Calu3 (cell line): ENCODE measurements around the gene SWT1. TPM values are rescaled to one million over a fixed set of nuclear protein-coding genes. Genes with fewer than 3 reads are reported as not detected.

Source experiments
- BruUV-seq: library from RNA; stranded (reverse); fragments of 400-500 nt; replicated peaks from 2 replicates; lab custom pipeline; 2021; lab: Mats Ljungman, UMichigan
- CTCF ChIA-PET: fragments of 300-600 bp; sonication (Branson Sonifier 250); formaldehyde crosslinking; loops from one replicate; lab custom pipeline; 2022; ENCODE audit warnings: antibody characterized with exemption; lab: Charles Lee
- DNase-seq: peaks from one replicate; pipeline ENCODE4 v3.0.0; 2022
- H3K27ac Mint-ChIP-seq: one replicate; pipeline ENCODE4 v1.8.0; 2022; ENCODE audit warnings: mixed read lengths; ENCODE audit not compliant: unreplicated experiment
- H3K27me3 Mint-ChIP-seq: one replicate; pipeline ENCODE4 v1.8.0; 2022; ENCODE audit warnings: mixed read lengths; ENCODE audit not compliant: unreplicated experiment
- H3K36me3 Mint-ChIP-seq: one replicate; pipeline ENCODE4 v1.8.0; 2022; ENCODE audit warnings: mild to moderate bottlenecking, moderate library complexity, mixed read lengths; ENCODE audit not compliant: insufficient read depth, unreplicated experiment
- H3K4me1 Mint-ChIP-seq: one replicate; pipeline ENCODE4 v1.8.0; 2022; ENCODE audit warnings: mild to moderate bottlenecking, low read depth, mixed read lengths; ENCODE audit not compliant: unreplicated experiment
- H3K4me3 Mint-ChIP-seq: one replicate; pipeline ENCODE4 v1.8.0; 2022; ENCODE audit warnings: mild to moderate bottlenecking, low read depth, moderate library complexity, mixed read lengths; ENCODE audit not compliant: unreplicated experiment
- H3K9me3 Mint-ChIP-seq: one replicate; pipeline ENCODE4 v1.8.0; 2022; ENCODE audit warnings: low read depth, mixed read lengths; ENCODE audit not compliant: unreplicated experiment
- intact Hi-C: fragments of 100-400 bp; cut with micrococcal nuclease; formaldehyde crosslinking; loops from one replicate; pipeline ENCODE4 v1.10.0; 2022; ENCODE audit not compliant: unreplicated experiment
- total RNA-seq: library from RNA; stranded (reverse); gene quantifications from 2 replicates; pipeline ENCODE4 v1.2.3, GENCODE V29; 2022
- TF ChIP-seq, protein P1 (sequence below): fragments of 200-600 bp; IDR thresholded peaks from one replicate; pipeline ENCODE4 v1.8.0; 2022; ENCODE audit warnings: antibody characterized with exemption; ENCODE audit not compliant: unreplicated experiment

SWT1 gene
- total RNA-seq, 1 experiment from 2014 or later = 2.9 TPM

DNA sequence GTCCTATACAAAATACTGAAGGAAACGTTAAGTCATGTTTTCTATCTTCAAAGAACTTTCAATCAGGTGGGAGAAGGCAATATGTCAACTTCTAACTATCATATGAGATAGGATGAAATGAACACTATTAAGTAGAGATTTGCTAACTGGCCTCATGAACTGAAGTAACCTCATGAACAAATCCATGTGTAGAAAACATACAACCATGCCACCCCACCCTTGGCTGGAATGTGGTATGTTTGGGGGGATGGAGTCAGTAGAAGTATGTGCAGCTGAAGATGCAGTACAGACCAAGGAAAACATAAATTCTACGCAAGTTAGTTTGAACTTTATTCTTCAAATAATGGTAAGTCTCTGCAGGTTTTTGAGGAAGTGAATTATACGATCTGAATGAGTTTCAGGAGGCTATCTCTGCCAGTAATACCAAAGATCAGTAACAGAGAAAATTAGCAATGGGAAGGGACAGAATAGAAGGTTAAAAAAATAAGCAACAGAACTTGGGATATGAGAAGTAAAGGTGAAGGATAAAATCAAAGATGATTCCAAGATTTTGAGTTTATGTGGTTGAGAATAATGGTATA is 4.7 kb upstream of the SWT1 start:
- DNase-seq = no peak
- Mint-ChIP-seq H3K27me3 (no peaks in the 10 kb centered on the region), H3K4me1 (peaks cover 7% of the 10 kb centered on the region), H3K36me3 (peaks cover 18% of the 10 kb centered on the region), H3K27ac (no peak overlapping the region), H3K9me3 (no peaks in the 10 kb centered on the region), H3K4me3 (no peak overlapping the region)
- TF ChIP-seq, protein P1, sequence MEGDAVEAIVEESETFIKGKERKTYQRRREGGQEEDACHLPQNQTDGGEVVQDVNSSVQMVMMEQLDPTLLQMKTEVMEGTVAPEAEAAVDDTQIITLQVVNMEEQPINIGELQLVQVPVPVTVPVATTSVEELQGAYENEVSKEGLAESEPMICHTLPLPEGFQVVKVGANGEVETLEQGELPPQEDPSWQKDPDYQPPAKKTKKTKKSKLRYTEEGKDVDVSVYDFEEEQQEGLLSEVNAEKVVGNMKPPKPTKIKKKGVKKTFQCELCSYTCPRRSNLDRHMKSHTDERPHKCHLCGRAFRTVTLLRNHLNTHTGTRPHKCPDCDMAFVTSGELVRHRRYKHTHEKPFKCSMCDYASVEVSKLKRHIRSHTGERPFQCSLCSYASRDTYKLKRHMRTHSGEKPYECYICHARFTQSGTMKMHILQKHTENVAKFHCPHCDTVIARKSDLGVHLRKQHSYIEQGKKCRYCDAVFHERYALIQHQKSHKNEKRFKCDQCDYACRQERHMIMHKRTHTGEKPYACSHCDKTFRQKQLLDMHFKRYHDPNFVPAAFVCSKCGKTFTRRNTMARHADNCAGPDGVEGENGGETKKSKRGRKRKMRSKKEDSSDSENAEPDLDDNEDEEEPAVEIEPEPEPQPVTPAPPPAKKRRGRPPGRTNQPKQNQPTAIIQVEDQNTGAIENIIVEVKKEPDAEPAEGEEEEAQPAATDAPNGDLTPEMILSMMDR = no peak
- CTCF ChIA-PET = no interaction called here
- intact Hi-C loops = no loop called here
- BruUV-seq = no TSS peak

GRCh38 chr1:185154912-185155513 is 2.0 kb upstream of the SWT1 start:
- DNase-seq = no peak

GRCh38 chr1:185155600-185156287 is 1.2 kb upstream of the SWT1 start:
- Mint-ChIP-seq H3K4me3 (peak overlapping the region; percentile 84), H3K36me3 (peaks cover 28% of the 10 kb centered on the region), H3K4me1 (peaks cover 7% of the 10 kb centered on the region), H3K27me3 (no peaks in the 10 kb centered on the region), H3K27ac (peak overlapping the region; percentile 87), H3K9me3 (no peaks in the 10 kb centered on the region)
- intact Hi-C loops = no loop called here
- DNase-seq = peak; percentile 8
- CTCF ChIA-PET = interaction anchor here (1.1 to 1.2 kb wide), 2 partner anchors 14 to 525 kb away, joined by 4 to 5 read pairs; no protein-coding TSS in a partner anchor
- BruUV-seq = no TSS peak
- TF ChIP-seq, protein P1 = no peak

More at GRCh38 chr1:185154912-185155513, 2.0 kb upstream of the SWT1 start:
- peak overlapping the region; percentile 84 for H3K4me3 Mint-ChIP-seq
- intact Hi-C loops = no loop called here
- peaks cover 7% of the 10 kb centered on the region for H3K4me1 Mint-ChIP-seq
- CTCF ChIA-PET = interaction anchor here (1.1 to 1.2 kb wide), 2 partner anchors 15 to 526 kb away, joined by 4 to 5 read pairs; no protein-coding TSS in a partner anchor
- H3K36me3 Mint-ChIP-seq = peaks cover 28% of the 10 kb centered on the region
- H3K9me3 Mint-ChIP-seq = no peaks in the 10 kb centered on the region
- no TSS peak for BruUV-seq
- H3K27ac Mint-ChIP-seq = no peak overlapping the region
- TF ChIP-seq, protein P1 = no peak
- no peaks in the 10 kb centered on the region for H3K27me3 Mint-ChIP-seq

- no peaks in the 10 kb centered on the region for H3K9me3 Mint-ChIP-seq
- no peaks in the 10 kb centered on the region for H3K27me3 Mint-ChIP-seq
- TF ChIP-seq, protein P1 = no peak
- H3K27ac Mint-ChIP-seq = peak overlapping the region; percentile 87
- TSS peak; percentile 64 for BruUV-seq
- no peak for DNase-seq
- intact Hi-C loops = no loop called here
- CTCF ChIA-PET = interaction anchor here (1.6 to 2.4 kb wide), 2 partner anchors 14 to 161 kb away, joined by 8 to 17 read pairs; partner anchors contain the start of gene IVNS1ABP
- H3K36me3 Mint-ChIP-seq = peaks cover 28% of the 10 kb centered on the region
- peaks cover 7% of the 10 kb centered on the region for H3K4me1 Mint-ChIP-seq
- peak overlapping the region; percentile 84 for H3K4me3 Mint-ChIP-seq
Observed at GRCh38 chr1:185156288-185156853, 596 bp upstream of the SWT1 start.
